A549 (cell line): ENCODE measurements around the gene NBR1. TPM values are rescaled to one million over a fixed set of nuclear protein-coding genes. Genes with fewer than 3 reads are reported as not detected.

ENCODE experiments used
- polyA plus RNA-seq, 4 experiments: library from polyadenylated mRNA; depleted of rRNA in 3 of 4; stranded (reverse); fragments of >200 nt; fragmentation: RNase III in 1 of 4; extraction: RNeasy Plus Mini Kit Qiagen cat#74134 plus additional on column Dnase treatment in 1 of 4; gene quantifications; 2 replicates in 3 of 4; 3 replicates in 1 of 4; pipeline ENCODE4 v1.2.3, GENCODE V29; 2011 to 2017
- small RNA-seq, 6 experiments: library from RNA; depleted of rRNA; stranded (forward); fragments of <200 nt; gene quantifications; one replicate each; pipeline ENCODE3, GENCODE V24; 2012

Gene NBR1
- polyA plus RNA-seq, 2 of the 4 experiments (the other 2 are of a cell fraction) = 41.8 to 86.8 TPM

Small RNA genes lying within 50 kb of the gene (small RNA-seq; reads per million reads assigned to genes)
- gene AC060780.2 (0 reads per million in 6 experiments), gene AC060780.3 (0 to 0.04 (median 0) reads per million in 6 experiments), gene AC135721.1 (0 reads per million in 6 experiments), gene RF00004 (0 reads per million in 6 experiments), gene RNU2-1 (0 reads per million in 6 experiments)

Other genes starting within 250 kb of the NBR1 start
- 56.9 and 66.6 TPM in 2 replicates for gene AARSD1, start 206.8 kb upstream of the NBR1 start, polyA plus RNA-seq (2011; rRNA removed)
- 70.7 to 82.0 TPM (median 73.0 TPM) in 3 replicates for gene AARSD1, start 206.8 kb upstream of the NBR1 start, polyA plus RNA-seq (2017; fragmentation: RNase III; extraction: RNeasy Plus Mini Kit Qiagen cat#74134 plus additional on column Dnase treatment)
- gene PTGES3L, start 191.1 kb upstream of the NBR1 start, polyA plus RNA-seq (2011; rRNA removed) = 1.0 and 1.8 TPM in 2 replicates
- 2.7 to 3.5 TPM (median 3.2 TPM) in 3 replicates for gene PTGES3L, start 191.1 kb upstream of the NBR1 start, polyA plus RNA-seq (2017; fragmentation: RNase III; extraction: RNeasy Plus Mini Kit Qiagen cat#74134 plus additional on column Dnase treatment)
- 19.1 and 21.4 TPM in 2 replicates for gene RUNDC1, start 190.6 kb upstream of the NBR1 start, polyA plus RNA-seq (2011; rRNA removed)
- 18.7 to 19.7 TPM (median 19.5 TPM) in 3 replicates for gene RUNDC1, start 190.6 kb upstream of the NBR1 start, polyA plus RNA-seq (2017; fragmentation: RNase III; extraction: RNeasy Plus Mini Kit Qiagen cat#74134 plus additional on column Dnase treatment)
- gene RPL27, start 172.8 kb upstream of the NBR1 start, polyA plus RNA-seq (2011; rRNA removed) = 5,588 and 5,746 TPM in 2 replicates
- 2,894 to 2,977 TPM (median 2,925 TPM) in 3 replicates for gene RPL27, start 172.8 kb upstream of the NBR1 start, polyA plus RNA-seq (2017; fragmentation: RNase III; extraction: RNeasy Plus Mini Kit Qiagen cat#74134 plus additional on column Dnase treatment)
- gene IFI35, start 164.4 kb upstream of the NBR1 start, polyA plus RNA-seq (2011; rRNA removed) = 20.2 and 21.3 TPM in 2 replicates
- 10.6 to 12.9 TPM (median 10.8 TPM) in 3 replicates for gene IFI35, start 164.4 kb upstream of the NBR1 start, polyA plus RNA-seq (2017; fragmentation: RNase III; extraction: RNeasy Plus Mini Kit Qiagen cat#74134 plus additional on column Dnase treatment)
- gene VAT1, start 148.8 kb upstream of the NBR1 start, polyA plus RNA-seq (2011; rRNA removed) = 167 and 169 TPM in 2 replicates
- 117 to 153 TPM (median 149 TPM) in 3 replicates for gene VAT1, start 148.8 kb upstream of the NBR1 start, polyA plus RNA-seq (2017; fragmentation: RNase III; extraction: RNeasy Plus Mini Kit Qiagen cat#74134 plus additional on column Dnase treatment)
- gene RND2, start 146.0 kb upstream of the NBR1 start, polyA plus RNA-seq (2011; rRNA removed) = 0.19 and 0.33 TPM in 2 replicates
- gene RND2, start 146.0 kb upstream of the NBR1 start, polyA plus RNA-seq (2017; fragmentation: RNase III; extraction: RNeasy Plus Mini Kit Qiagen cat#74134 plus additional on column Dnase treatment) = 0.14 to 0.37 TPM (median 0.28 TPM) in 3 replicates
- 62.5 and 71.8 TPM in 2 replicates for gene BRCA1, start 45.9 kb upstream of the NBR1 start, polyA plus RNA-seq (2011; rRNA removed)
- gene BRCA1, start 45.9 kb upstream of the NBR1 start, polyA plus RNA-seq (2017; fragmentation: RNase III; extraction: RNeasy Plus Mini Kit Qiagen cat#74134 plus additional on column Dnase treatment) = 41.0 to 45.5 TPM (median 41.6 TPM) in 3 replicates
- 2.6 and 3.5 TPM in 2 replicates for gene TMEM106A, start 40.7 kb downstream of the NBR1 start, polyA plus RNA-seq (2011; rRNA removed)
- gene TMEM106A, start 40.7 kb downstream of the NBR1 start, polyA plus RNA-seq (2017; fragmentation: RNase III; extraction: RNeasy Plus Mini Kit Qiagen cat#74134 plus additional on column Dnase treatment) = 1.1 to 1.7 TPM (median 1.2 TPM) in 3 replicates
- not detected in 2 replicates for gene CCDC200, start 57.4 kb downstream of the NBR1 start, polyA plus RNA-seq (2011; rRNA removed)
- gene CCDC200, start 57.4 kb downstream of the NBR1 start, polyA plus RNA-seq (2017; fragmentation: RNase III; extraction: RNeasy Plus Mini Kit Qiagen cat#74134 plus additional on column Dnase treatment) = not detected in 3 replicates
- not detected in 2 replicates for gene RNU2-1, start 62.8 kb downstream of the NBR1 start, polyA plus RNA-seq (2011; rRNA removed)
- not detected in 3 replicates for gene RNU2-1, start 62.8 kb downstream of the NBR1 start, polyA plus RNA-seq (2017; fragmentation: RNase III; extraction: RNeasy Plus Mini Kit Qiagen cat#74134 plus additional on column Dnase treatment)
- gene ARL4D, start 227.8 kb downstream of the NBR1 start, polyA plus RNA-seq (2011; rRNA removed) = 21.0 and 21.1 TPM in 2 replicates
- gene ARL4D, start 227.8 kb downstream of the NBR1 start, polyA plus RNA-seq (2017; fragmentation: RNase III; extraction: RNeasy Plus Mini Kit Qiagen cat#74134 plus additional on column Dnase treatment) = 9.9 to 11.9 TPM (median 11.7 TPM) in 3 replicates